Measurements from ENCODE around the gene TRIM15.

DNA sequence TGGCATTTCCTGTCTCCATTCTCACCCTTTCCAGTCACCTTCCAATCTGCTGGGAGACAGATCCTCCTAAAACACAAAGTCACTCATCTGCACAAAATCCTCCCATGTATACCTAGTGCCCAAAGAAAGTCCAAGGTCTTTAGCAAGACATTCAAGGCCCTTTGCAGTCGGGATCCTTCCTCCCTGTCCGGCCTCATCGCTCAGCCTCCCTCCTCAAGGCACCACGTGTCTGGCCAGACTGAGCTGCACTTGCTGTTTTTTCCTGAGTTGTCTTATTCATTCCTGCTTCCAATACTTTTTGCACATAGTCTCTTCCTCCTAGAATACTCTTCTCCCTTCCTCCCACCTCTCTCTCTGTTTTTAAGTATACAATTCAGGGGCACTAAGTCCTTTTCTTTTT, 1.4 kb downstream of the TRIM15 start:
- TF ChIP-seq, protein P1, sequence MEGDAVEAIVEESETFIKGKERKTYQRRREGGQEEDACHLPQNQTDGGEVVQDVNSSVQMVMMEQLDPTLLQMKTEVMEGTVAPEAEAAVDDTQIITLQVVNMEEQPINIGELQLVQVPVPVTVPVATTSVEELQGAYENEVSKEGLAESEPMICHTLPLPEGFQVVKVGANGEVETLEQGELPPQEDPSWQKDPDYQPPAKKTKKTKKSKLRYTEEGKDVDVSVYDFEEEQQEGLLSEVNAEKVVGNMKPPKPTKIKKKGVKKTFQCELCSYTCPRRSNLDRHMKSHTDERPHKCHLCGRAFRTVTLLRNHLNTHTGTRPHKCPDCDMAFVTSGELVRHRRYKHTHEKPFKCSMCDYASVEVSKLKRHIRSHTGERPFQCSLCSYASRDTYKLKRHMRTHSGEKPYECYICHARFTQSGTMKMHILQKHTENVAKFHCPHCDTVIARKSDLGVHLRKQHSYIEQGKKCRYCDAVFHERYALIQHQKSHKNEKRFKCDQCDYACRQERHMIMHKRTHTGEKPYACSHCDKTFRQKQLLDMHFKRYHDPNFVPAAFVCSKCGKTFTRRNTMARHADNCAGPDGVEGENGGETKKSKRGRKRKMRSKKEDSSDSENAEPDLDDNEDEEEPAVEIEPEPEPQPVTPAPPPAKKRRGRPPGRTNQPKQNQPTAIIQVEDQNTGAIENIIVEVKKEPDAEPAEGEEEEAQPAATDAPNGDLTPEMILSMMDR (IDR thresholded peaks at IDR 0.05; ENCODE audit: low read depth, low read length): no peak
- TF ChIP-seq, protein P2, sequence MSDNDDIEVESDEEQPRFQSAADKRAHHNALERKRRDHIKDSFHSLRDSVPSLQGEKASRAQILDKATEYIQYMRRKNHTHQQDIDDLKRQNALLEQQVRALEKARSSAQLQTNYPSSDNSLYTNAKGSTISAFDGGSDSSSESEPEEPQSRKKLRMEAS (IDR thresholded peaks at IDR 0.05; ENCODE audit: low read depth, low read length): no peak
- no peak for TF ChIP-seq POLR2A (IDR thresholded peaks at IDR 0.05; ENCODE audit: extremely low read depth, insufficient read length)

Measured in NB4 (cell line).